Skeletal muscle tissue (tissue), 4 donors: Measurements from ENCODE around the gene BCAN. TPM values are rescaled to one million over a fixed set of nuclear protein-coding genes. Genes with fewer than 3 reads are reported as not detected.

Source experiments
- H3K27ac ChIP-seq: one replicate; pipeline ENCODE4 v1.7.0; 2013; ENCODE audit warnings: mild to moderate bottlenecking, low read depth, low read length, inconsistent platforms
- H3K27me3 ChIP-seq, 3 donors: one replicate each; pipeline ENCODE4 v1.7.0; 2013; ENCODE audit warnings: low read length in 3 of 3; ENCODE audit not compliant: control insufficient read depth in 3 of 3, insufficient read depth in 3 of 3
- H3K36me3 ChIP-seq, 3 donors: one replicate each; pipeline ENCODE4 v1.7.0; 2013; ENCODE audit warnings: low read length in 3 of 3; ENCODE audit not compliant: control insufficient read depth in 3 of 3, insufficient read depth in 3 of 3
- H3K4me1 ChIP-seq, 3 donors: one replicate each; pipeline ENCODE4 v1.7.0; 2013; ENCODE audit warnings: low read length in 3 of 3, mild to moderate bottlenecking in 3 of 3; ENCODE audit not compliant: control insufficient read depth in 3 of 3, insufficient read depth in 3 of 3
- H3K4me3 ChIP-seq, 3 donors: one replicate each; pipeline ENCODE4 v1.7.0; 2013; ENCODE audit warnings: low read length in 3 of 3
- H3K9ac ChIP-seq, 3 donors: one replicate each; pipeline ENCODE4 v1.7.0; 2013; ENCODE audit warnings: low read length in 3 of 3, mild to moderate bottlenecking in 3 of 3, moderate library complexity in 2 of 3, low read depth in 1 of 3
- H3K9me3 ChIP-seq, 3 donors: one replicate each; pipeline ENCODE4 v1.7.0; 2013; ENCODE audit warnings: low read length in 3 of 3; ENCODE audit not compliant: control insufficient read depth in 3 of 3
- total RNA-seq: library from RNA; depleted of rRNA; stranded (reverse); fragments of >200 nt; gene quantifications from one replicate; pipeline ENCODE4 v1.2.3, GENCODE V29; 2014
- donor health status: Osteomylitis.

Gene BCAN
- total RNA-seq, 1 donor from 2014 or later: under 0.01 TPM

GRCh38 chr1:156658945-156659574, 17.1 kb downstream of the BCAN start:
- no peaks in the 10 kb centered on the region for H3K9me3 ChIP-seq
- H3K36me3 ChIP-seq: no peaks in the 10 kb centered on the region
- peak overlapping the region in 2 of 3 donors; percentile 24 to 63 for H3K9ac ChIP-seq
- peaks cover 19 to 26% (median 25%) of the 10 kb centered on the region in 3 donors for H3K27me3 ChIP-seq
- peaks cover 56 to 74% (median 66%) of the 10 kb centered on the region in 3 donors for H3K4me1 ChIP-seq
- no peak overlapping the region for H3K27ac ChIP-seq
- no peak overlapping the region for H3K4me3 ChIP-seq

- peak overlapping the region in 2 of 3 donors; percentile 5 to 45 for H3K4me3 ChIP-seq
- H3K36me3 ChIP-seq: no peaks in the 10 kb centered on the region
- H3K9me3 ChIP-seq: no peaks in the 10 kb centered on the region
- peak overlapping the region in 2 of 3 donors; percentile 24 to 63 for H3K9ac ChIP-seq
- peaks cover 62 to 80% (median 72%) of the 10 kb centered on the region in 3 donors for H3K4me1 ChIP-seq
- H3K27ac ChIP-seq: no peak overlapping the region
- peaks cover 19 to 25% (median 23%) of the 10 kb centered on the region in 3 donors for H3K27me3 ChIP-seq
Measured at GRCh38 chr1:156659661-156659987, 17.7 kb downstream of the BCAN start.

GRCh38 chr1:156659988-156660751, 18.3 kb downstream of the BCAN start:
- Histone ChIP-seq H3K27me3 (peaks cover 19 to 23% (median 21%) of the 10 kb centered on the region in 3 donors), H3K9me3 (no peaks in the 10 kb centered on the region), H3K9ac (peak overlapping the region; percentile 8 to 77 (median 63)), H3K27ac (peak overlapping the region; percentile 99), H3K4me1 (peaks cover 66 to 85% (median 78%) of the 10 kb centered on the region in 3 donors), H3K36me3 (no peaks in the 10 kb centered on the region), H3K4me3 (peak overlapping the region; percentile 45 to 62 (median 45))

- Histone ChIP-seq H3K36me3 (no peaks in the 10 kb centered on the region), H3K9ac (peak overlapping the region; percentile 8 to 77 (median 64)), H3K27ac (peak overlapping the region; percentile 99), H3K4me3 (peak overlapping the region; percentile 28 to 49 (median 41)), H3K4me1 (peaks cover 72 to 90% (median 83%) of the 10 kb centered on the region in 3 donors), H3K9me3 (no peaks in the 10 kb centered on the region), H3K27me3 (peaks cover 14 to 20% (median 17%) of the 10 kb centered on the region in 3 donors)
Measured at GRCh38 chr1:156660752-156661112, 18.8 kb downstream of the BCAN start.

- H3K4me3 ChIP-seq: peak overlapping the region in 1 of 3 donors; percentile 22
- peak overlapping the region; percentile 99 for H3K27ac ChIP-seq
- H3K36me3 ChIP-seq: no peaks in the 10 kb centered on the region
- H3K27me3 ChIP-seq: peaks cover 1 to 8% (median 6%) of the 10 kb centered on the region in 3 donors
- H3K4me1 ChIP-seq: peaks cover 79 to 97% (median 92%) of the 10 kb centered on the region in 3 donors
- H3K9ac ChIP-seq: peak overlapping the region; percentile 33 to 77 (median 55)
- H3K9me3 ChIP-seq: no peaks in the 10 kb centered on the region
Measured at GRCh38 chr1:156662005-156662799, 20.3 kb downstream of the BCAN start.

- no peaks in the 10 kb centered on the region for H3K36me3 ChIP-seq
- H3K9me3 ChIP-seq: no peaks in the 10 kb centered on the region
- peak overlapping the region; percentile 99 for H3K27ac ChIP-seq
- peak overlapping the region; percentile 20 to 49 (median 29) for H3K4me3 ChIP-seq
- H3K9ac ChIP-seq: peak overlapping the region; percentile 13 to 77 (median 55)
- peaks cover 81 to 97% (median 92%) of the 10 kb centered on the region in 3 donors for H3K4me1 ChIP-seq
- H3K27me3 ChIP-seq: peaks cover 0 to 4% (median 3%) of the 10 kb centered on the region in 3 donors
Measured at GRCh38 chr1:156662800-156663055, 20.8 kb downstream of the BCAN start.

GRCh38 chr1:156663178-156663577, 21.3 kb downstream of the BCAN start:
- no peaks in the 10 kb centered on the region for H3K36me3 ChIP-seq
- peaks cover 86 to 97% (median 93%) of the 10 kb centered on the region in 3 donors for H3K4me1 ChIP-seq
- no peaks in the 10 kb centered on the region for H3K9me3 ChIP-seq
- peak overlapping the region; percentile 20 to 49 (median 33) for H3K4me3 ChIP-seq
- H3K27me3 ChIP-seq: no peaks in the 10 kb centered on the region
- H3K27ac ChIP-seq: peak overlapping the region; percentile 99
- peak overlapping the region; percentile 13 to 77 (median 76) for H3K9ac ChIP-seq

- Histone ChIP-seq H3K4me3 (peak overlapping the region; percentile 54 to 57 (median 55)), H3K4me1 (peaks cover 95 to 97% (median 96%) of the 10 kb centered on the region in 3 donors), H3K9me3 (no peaks in the 10 kb centered on the region), H3K9ac (peak overlapping the region; percentile 76 to 83 (median 77)), H3K27me3 (no peaks in the 10 kb centered on the region), H3K27ac (peak overlapping the region; percentile 99), H3K36me3 (no peaks in the 10 kb centered on the region)
Measured at GRCh38 chr1:156664046-156664766, 22.3 kb downstream of the BCAN start.

- H3K4me1 ChIP-seq: peaks cover 95 to 98% (median 97%) of the 10 kb centered on the region in 3 donors
- peak overlapping the region; percentile 76 to 83 (median 77) for H3K9ac ChIP-seq
- no peaks in the 10 kb centered on the region for H3K9me3 ChIP-seq
- no peaks in the 10 kb centered on the region for H3K36me3 ChIP-seq
- peak overlapping the region; percentile 54 to 57 (median 55) for H3K4me3 ChIP-seq
- peak overlapping the region; percentile 99 for H3K27ac ChIP-seq
- no peaks in the 10 kb centered on the region for H3K27me3 ChIP-seq
Measured at GRCh38 chr1:156664767-156665411, 23.0 kb downstream of the BCAN start.
